K562 (cell line): ENCODE results near the gene KCTD1.

Experiments
- ESRRA ChIP-seq: fragments of 450-650 bp; IDR thresholded peaks from 2 replicates; pipeline ENCODE4 v1.6.1; 2014; ENCODE audit warnings: low read depth, mild to moderate bottlenecking, moderate library complexity, borderline replicate concordance
- RREB1 ChIP-seq: fragments of 250-450 bp; sonication (Bioruptor Pico); IDR thresholded peaks from 2 replicates; pipeline ENCODE4 v1.4.0; 2020

- TF ChIP-seq RREB1: no peak
- no peak for TF ChIP-seq ESRRA
Observed at GRCh38 chr18:26555804-26556553, 7.6 kb upstream of the KCTD1 start.
